CD4-positive, alpha-beta memory T cell (primary cell): ENCODE data around the gene OR51G1. TPM values are rescaled to one million over a fixed set of nuclear protein-coding genes. Genes with fewer than 3 reads are reported as not detected.

Experiments used
- CTCF ChIA-PET: fragments of 350-600 bp; sonication (Branson Sonifier 250); formaldehyde crosslinking; loops from one replicate; lab custom pipeline; 2021; ENCODE audit warnings: inconsistent platforms; ENCODE audit not compliant: partially characterized antibody; lab: Charles Lee
- POLR2A ChIA-PET: fragments of 350-600 bp; sonication (Branson Sonifier 250); formaldehyde crosslinking; loops from one replicate; lab custom pipeline; 2021; ENCODE audit not compliant: partially characterized antibody; lab: Charles Lee
- DNase-seq, 5 donors: peaks; one replicate each; pipeline versions ENCODE4 v3.0.0 to v3.0.0-alpha.2; 2020 to 2022; ENCODE audit warnings: mixed read lengths in 1 of 5
- H3K27ac ChIP-seq: one replicate; pipeline ENCODE4 v1.7.0; 2013; ENCODE audit warnings: low read depth, low read length
- H3K27me3 ChIP-seq: 2 replicates; pipeline ENCODE4 v1.7.0; 2013; ENCODE audit warnings: mild to moderate bottlenecking, low read length, moderate library complexity; ENCODE audit not compliant: insufficient read depth
- H3K36me3 ChIP-seq: 2 replicates; pipeline ENCODE4 v1.7.0; 2013; ENCODE audit warnings: mild to moderate bottlenecking, low read length, moderate library complexity; ENCODE audit not compliant: insufficient read depth
- H3K4me1 ChIP-seq: 2 replicates; pipeline ENCODE4 v1.7.0; 2013; ENCODE audit warnings: mild to moderate bottlenecking, low read length, moderate library complexity; ENCODE audit not compliant: insufficient read depth
- H3K4me3 ChIP-seq, 2 donors: one replicate each; pipeline ENCODE4 v1.7.0; 2013; ENCODE audit warnings: low read length in 2 of 2, mild to moderate bottlenecking in 1 of 2
- H3K9me3 ChIP-seq, 2 donors: one replicate each; pipeline ENCODE4 v1.7.0; 2013; ENCODE audit warnings: low read length in 2 of 2, control low read depth in 1 of 2; ENCODE audit not compliant: control insufficient read depth in 1 of 2
- H3K27ac Mint-ChIP-seq, 7 donors: one replicate each; pipeline ENCODE4 v1.8.0; 2020 to 2021; ENCODE audit warnings: mixed read lengths in 7 of 7, mild to moderate bottlenecking in 6 of 7, inconsistent platforms in 3 of 7, moderate library complexity in 3 of 7
- H3K27me3 Mint-ChIP-seq, 2 donors: one replicate each; pipeline ENCODE4 v1.8.0; 2020 to 2021; ENCODE audit warnings: mixed read lengths in 2 of 2
- H3K36me3 Mint-ChIP-seq, 2 donors: one replicate each; pipeline ENCODE4 v1.8.0; 2020 to 2021; ENCODE audit warnings: mixed read lengths in 2 of 2, inconsistent platforms in 1 of 2, mild to moderate bottlenecking in 1 of 2
- H3K4me1 Mint-ChIP-seq, 4 donors: one replicate each; pipeline ENCODE4 v1.8.0; 2020 to 2021; ENCODE audit warnings: mixed read lengths in 4 of 4, mild to moderate bottlenecking in 1 of 4
- H3K4me3 Mint-ChIP-seq, 8 donors: one replicate each; pipeline ENCODE4 v1.8.0; 2020 to 2021; ENCODE audit warnings: mixed read lengths in 8 of 8, mild to moderate bottlenecking in 7 of 8, moderate library complexity in 6 of 8, inconsistent platforms in 3 of 8
- H3K9me3 Mint-ChIP-seq, 8 donors: one replicate each; pipeline ENCODE4 v1.8.0; 2020 to 2021; ENCODE audit warnings: mixed read lengths in 8 of 8, mild to moderate bottlenecking in 5 of 8, inconsistent platforms in 3 of 8, moderate library complexity in 1 of 8
- intact Hi-C: fragments of 100-400 bp; cut with micrococcal nuclease; formaldehyde crosslinking; loops from one replicate; pipeline ENCODE4 v1.15.1; 2023
- polyA plus RNA-seq, 2 donors: library from polyadenylated mRNA; unstranded; fragments of 300-500 nt; fragmentation: Illumina TruSeq; gene quantifications; one replicate each; pipeline ENCODE4 v1.2.3, GENCODE V29; 2021
- total RNA-seq, 2 experiments: library from RNA; stranded (reverse); gene quantifications; one replicate each; pipeline ENCODE4 v1.2.3, GENCODE V29; 2021

The OR51G1 gene
- total and polyA plus RNA-seq, 4 experiments from 2014 or later: not detected

- H3K27ac ChIP-seq: no peak overlapping the region
- Mint-ChIP-seq H3K9me3 (peaks cover 0 to 2% (median 0%) of the 10 kb centered on the region in 8 donors), H3K4me1 (no peaks in the 10 kb centered on the region), H3K4me3 (no peak overlapping the region), H3K27me3 (no peaks in the 10 kb centered on the region), H3K36me3 (no peaks in the 10 kb centered on the region), H3K27ac (no peak overlapping the region)
- no peak overlapping the region for H3K4me3 ChIP-seq
- CTCF ChIA-PET: no interaction called here
- H3K27me3 ChIP-seq: no peaks in the 10 kb centered on the region
- no peaks in the 10 kb centered on the region for H3K36me3 ChIP-seq
- POLR2A ChIA-PET: no interaction called here
- no peak for DNase-seq
- no peaks in the 10 kb centered on the region for H3K9me3 ChIP-seq
- H3K4me1 ChIP-seq: no peaks in the 10 kb centered on the region
- intact Hi-C loops: no loop called here
Observed at GRCh38 chr11:4881188-4881587, 43.0 kb downstream of the OR51G1 start.

Other genes starting within 250 kb of the OR51G1 start
- not detected for gene OR51E2, start 226.5 kb downstream of the OR51G1 start, total RNA-seq
- gene OR51E2, start 226.5 kb downstream of the OR51G1 start, polyA plus RNA-seq: not detected
- not detected for gene MMP26, start 219.6 kb downstream of the OR51G1 start, total RNA-seq
- gene MMP26, start 219.6 kb downstream of the OR51G1 start, polyA plus RNA-seq: not detected
- gene OR51F1, start 154.4 kb downstream of the OR51G1 start, total RNA-seq: not detected
- gene OR51F1, start 154.4 kb downstream of the OR51G1 start, polyA plus RNA-seq: not detected
- gene OR52R1, start 120.0 kb downstream of the OR51G1 start, total RNA-seq: not detected
- not detected for gene OR52R1, start 120.0 kb downstream of the OR51G1 start, polyA plus RNA-seq
- not detected for gene OR51F2, start 103.0 kb downstream of the OR51G1 start, total RNA-seq
- not detected for gene OR51F2, start 103.0 kb downstream of the OR51G1 start, polyA plus RNA-seq
- not detected for gene OR51S1, start 75.1 kb downstream of the OR51G1 start, total RNA-seq
- gene OR51S1, start 75.1 kb downstream of the OR51G1 start, polyA plus RNA-seq: not detected
- gene OR51T1, start 42.4 kb downstream of the OR51G1 start, total RNA-seq: not detected
- gene OR51T1, start 42.4 kb downstream of the OR51G1 start, polyA plus RNA-seq: not detected
- not detected for gene OR51A7, start 20.6 kb downstream of the OR51G1 start, total RNA-seq
- not detected for gene OR51A7, start 20.6 kb downstream of the OR51G1 start, polyA plus RNA-seq
- not detected for gene OR51G2, start 5.0 kb downstream of the OR51G1 start, total RNA-seq
- gene OR51G2, start 5.0 kb downstream of the OR51G1 start, polyA plus RNA-seq: not detected
- not detected for gene OR51A4, start 23.3 kb upstream of the OR51G1 start, total RNA-seq
- not detected for gene OR51A4, start 23.3 kb upstream of the OR51G1 start, polyA plus RNA-seq
- not detected for gene OR51A2, start 31.4 kb upstream of the OR51G1 start, total RNA-seq
- not detected for gene OR51A2, start 31.4 kb upstream of the OR51G1 start, polyA plus RNA-seq
- not detected for gene OR51L1, start 70.5 kb upstream of the OR51G1 start, total RNA-seq
- gene OR51L1, start 70.5 kb upstream of the OR51G1 start, polyA plus RNA-seq: not detected
- not detected for gene OR52J3, start 122.2 kb upstream of the OR51G1 start, total RNA-seq
- not detected for gene OR52J3, start 122.2 kb upstream of the OR51G1 start, polyA plus RNA-seq
- not detected for gene OR52E2, start 135.3 kb upstream of the OR51G1 start, total RNA-seq
- not detected for gene OR52E2, start 135.3 kb upstream of the OR51G1 start, polyA plus RNA-seq
- gene OR52E1, start 145.2 kb upstream of the OR51G1 start, total RNA-seq: not detected
- not detected for gene OR52E1, start 145.2 kb upstream of the OR51G1 start, polyA plus RNA-seq
- gene OR52A5, start 214.0 kb upstream of the OR51G1 start, total RNA-seq: not detected
- gene OR52A5, start 214.0 kb upstream of the OR51G1 start, polyA plus RNA-seq: not detected
- gene OR52A1, start 230.4 kb upstream of the OR51G1 start, total RNA-seq: not detected
- not detected for gene OR52A1, start 230.4 kb upstream of the OR51G1 start, polyA plus RNA-seq